Osteocyte (in vitro differentiated cells): ENCODE results near the gene HSPA4. TPM values are rescaled to one million over a fixed set of nuclear protein-coding genes. Genes with fewer than 3 reads are reported as not detected.

Experiments
- DNase-seq: peaks from one replicate; pipeline ENCODE4 v3.0.0; 2021; ENCODE audit warnings: mixed read lengths; ENCODE audit not compliant: unreplicated experiment; ENCODE audit errors: extremely low spot score
- H3K27ac Mint-ChIP-seq: one replicate; pipeline ENCODE4 v1.8.0; 2021; ENCODE audit warnings: mild to moderate bottlenecking, mixed read lengths; ENCODE audit not compliant: unreplicated experiment
- H3K27me3 Mint-ChIP-seq: one replicate; pipeline ENCODE4 v1.8.0; 2021; ENCODE audit warnings: mixed read lengths; ENCODE audit not compliant: unreplicated experiment
- H3K36me3 Mint-ChIP-seq: one replicate; pipeline ENCODE4 v1.8.0; 2021; ENCODE audit warnings: mixed read lengths; ENCODE audit not compliant: unreplicated experiment
- H3K4me1 Mint-ChIP-seq: one replicate; pipeline ENCODE4 v1.8.0; 2021; ENCODE audit warnings: mixed read lengths; ENCODE audit not compliant: unreplicated experiment
- H3K4me3 Mint-ChIP-seq: one replicate; pipeline ENCODE4 v1.8.0; 2021; ENCODE audit warnings: mild to moderate bottlenecking, moderate library complexity, mixed read lengths; ENCODE audit not compliant: unreplicated experiment
- H3K9me3 Mint-ChIP-seq: one replicate; pipeline ENCODE4 v1.8.0; 2021; ENCODE audit warnings: mixed read lengths; ENCODE audit not compliant: unreplicated experiment
- CTCF ChIP-seq: fragments of 200-600 bp; sonication (generic); IDR thresholded peaks from 2 replicates; pipeline ENCODE4 v1.5.0; 2021; ENCODE audit warnings: antibody characterized with exemption, mild to moderate bottlenecking, moderate library complexity
- total RNA-seq: library from RNA; stranded (reverse); gene quantifications from 2 replicates; pipeline ENCODE4 v1.2.1, GENCODE V29; 2021

HSPA4 gene
- total RNA-seq, 1 donor from 2014 or later = 94.9 TPM

GRCh38 chr5:133056891-133057290 lies 5.1 kb downstream of the HSPA4 start:
- no peak overlapping the region for H3K4me3 Mint-ChIP-seq
- peaks cover 34% of the 10 kb centered on the region for H3K4me1 Mint-ChIP-seq
- no peak overlapping the region for H3K27ac Mint-ChIP-seq
- no peak for TF ChIP-seq CTCF
- H3K9me3 Mint-ChIP-seq = no peaks in the 10 kb centered on the region
- H3K36me3 Mint-ChIP-seq = no peaks in the 10 kb centered on the region
- no peak for DNase-seq
- H3K27me3 Mint-ChIP-seq = no peaks in the 10 kb centered on the region

GRCh38 chr5:133059621-133060020 lies 7.8 kb downstream of the HSPA4 start:
- Mint-ChIP-seq H3K27ac (no peak overlapping the region), H3K27me3 (no peaks in the 10 kb centered on the region), H3K9me3 (no peaks in the 10 kb centered on the region), H3K4me1 (peaks cover 25% of the 10 kb centered on the region), H3K36me3 (no peaks in the 10 kb centered on the region), H3K4me3 (no peak overlapping the region)
- DNase-seq = no peak
- no peak for TF ChIP-seq CTCF

GRCh38 chr5:133062276-133062675 lies 10.5 kb downstream of the HSPA4 start:
- no peak overlapping the region for H3K4me3 Mint-ChIP-seq
- H3K36me3 Mint-ChIP-seq = peaks cover 18% of the 10 kb centered on the region
- no peak for TF ChIP-seq CTCF
- H3K9me3 Mint-ChIP-seq = no peaks in the 10 kb centered on the region
- no peak for DNase-seq
- no peak overlapping the region for H3K27ac Mint-ChIP-seq
- no peaks in the 10 kb centered on the region for H3K27me3 Mint-ChIP-seq
- peaks cover 12% of the 10 kb centered on the region for H3K4me1 Mint-ChIP-seq

GRCh38 chr5:133063965-133064364 lies 12.2 kb downstream of the HSPA4 start:
- peaks cover 7% of the 10 kb centered on the region for H3K4me1 Mint-ChIP-seq
- DNase-seq = no peak
- no peaks in the 10 kb centered on the region for H3K27me3 Mint-ChIP-seq
- peaks cover 26% of the 10 kb centered on the region for H3K36me3 Mint-ChIP-seq
- no peak for TF ChIP-seq CTCF
- H3K27ac Mint-ChIP-seq = no peak overlapping the region
- H3K9me3 Mint-ChIP-seq = no peaks in the 10 kb centered on the region
- no peak overlapping the region for H3K4me3 Mint-ChIP-seq

GRCh38 chr5:133065471-133065870 lies 13.7 kb downstream of the HSPA4 start:
- no peak for DNase-seq
- no peak overlapping the region for H3K27ac Mint-ChIP-seq
- H3K36me3 Mint-ChIP-seq = peaks cover 32% of the 10 kb centered on the region
- H3K4me3 Mint-ChIP-seq = no peak overlapping the region
- no peaks in the 10 kb centered on the region for H3K27me3 Mint-ChIP-seq
- peaks cover 7% of the 10 kb centered on the region for H3K4me1 Mint-ChIP-seq
- no peak for TF ChIP-seq CTCF
- no peaks in the 10 kb centered on the region for H3K9me3 Mint-ChIP-seq
